ENCODE results near the gene BBS9.

GRCh38 chr7:33422141-33422540 lies 292.8 kb downstream of the BBS9 start:
- TF ChIP-seq POLR2A (IDR thresholded peaks at IDR 0.05) (no peak), CTCF (IDR thresholded peaks at IDR 0.05) (no peak), EP300 (IDR thresholded peaks at IDR 0.05; ENCODE audit: low read depth) (no peak), POLR2AphosphoS5 (IDR thresholded peaks at IDR 0.05) (no peak)
